GM18951 (cell line): ENCODE results near the gene OR6V1.

Source experiments
- POLR2A ChIP-seq: IDR thresholded peaks from 4 replicates; pipeline ENCODE4 v1.6.1; 2011; ENCODE audit warnings: mild to moderate bottlenecking; ENCODE audit not compliant: insufficient read length, insufficient read depth; ENCODE audit errors: extremely low read depth
- in situ Hi-C: fragments of 300-500 bp; cut with MboI; formaldehyde crosslinking; loops from one replicate; pipeline ENCODE4 v1.12.0; 2022; ENCODE audit warnings: low sequenced_read_pairs, mixed read lengths, inconsistent platforms; ENCODE audit not compliant: unreplicated experiment

OR6V1 gene, protein sequence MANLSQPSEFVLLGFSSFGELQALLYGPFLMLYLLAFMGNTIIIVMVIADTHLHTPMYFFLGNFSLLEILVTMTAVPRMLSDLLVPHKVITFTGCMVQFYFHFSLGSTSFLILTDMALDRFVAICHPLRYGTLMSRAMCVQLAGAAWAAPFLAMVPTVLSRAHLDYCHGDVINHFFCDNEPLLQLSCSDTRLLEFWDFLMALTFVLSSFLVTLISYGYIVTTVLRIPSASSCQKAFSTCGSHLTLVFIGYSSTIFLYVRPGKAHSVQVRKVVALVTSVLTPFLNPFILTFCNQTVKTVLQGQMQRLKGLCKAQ

GRCh38 chr7:143052041-143052440 is at the start of gene OR6V1:
TSS of gene OR6V1 (plus strand) at chr7:143052341. CDS start at chr7:143052341, 0 bp downstream.
- no peak for TF ChIP-seq POLR2A
- in situ Hi-C loops = no loop called here

GRCh38 chr7:143002898-143003297 is 49.2 kb upstream of the OR6V1 start:
- in situ Hi-C loops = loop anchor here (10.0 kb wide), 1 partner anchor 128 kb away; no protein-coding TSS in a partner anchor
- no peak for TF ChIP-seq POLR2A

GRCh38 chr7:143003393-143004051 is 48.6 kb upstream of the OR6V1 start:
- no peak for TF ChIP-seq POLR2A
- in situ Hi-C loops = loop anchor here (10.0 kb wide), 1 partner anchor 129 kb away; no protein-coding TSS in a partner anchor

DNA sequence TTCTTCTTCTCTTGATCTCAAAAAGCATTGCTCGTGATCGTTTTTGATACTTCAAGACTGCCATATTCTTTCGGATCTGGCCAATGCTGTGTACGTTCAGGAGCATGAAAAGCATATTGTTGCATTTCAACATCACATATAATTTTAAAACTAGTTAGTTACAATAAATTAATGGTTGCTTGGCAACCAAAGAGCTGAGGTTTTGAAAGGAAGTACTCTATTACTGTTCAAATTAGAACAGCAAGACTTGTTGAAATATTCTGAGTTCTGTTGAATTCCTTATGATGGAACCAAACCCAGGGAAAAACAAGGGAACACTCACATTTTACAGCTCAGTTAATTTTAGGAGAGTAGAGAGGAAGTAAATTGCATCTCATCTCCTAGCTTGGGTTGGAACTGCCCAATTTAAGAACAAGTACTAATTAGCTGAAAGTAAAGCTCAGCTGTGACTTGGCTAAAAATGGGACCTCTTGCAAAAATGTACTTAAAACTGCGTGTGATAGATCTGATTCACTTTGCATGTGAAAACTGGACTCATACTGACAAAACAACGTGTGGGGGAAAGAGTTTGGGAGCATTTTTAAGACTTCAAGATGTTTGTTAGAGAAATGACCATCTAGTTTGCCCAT is 46.4 kb upstream of the OR6V1 start:
- in situ Hi-C loops = loop anchor here (5.0 to 10.0 kb wide), 2 partner anchors 131 to 212 kb away; no protein-coding TSS in a partner anchor

DNA sequence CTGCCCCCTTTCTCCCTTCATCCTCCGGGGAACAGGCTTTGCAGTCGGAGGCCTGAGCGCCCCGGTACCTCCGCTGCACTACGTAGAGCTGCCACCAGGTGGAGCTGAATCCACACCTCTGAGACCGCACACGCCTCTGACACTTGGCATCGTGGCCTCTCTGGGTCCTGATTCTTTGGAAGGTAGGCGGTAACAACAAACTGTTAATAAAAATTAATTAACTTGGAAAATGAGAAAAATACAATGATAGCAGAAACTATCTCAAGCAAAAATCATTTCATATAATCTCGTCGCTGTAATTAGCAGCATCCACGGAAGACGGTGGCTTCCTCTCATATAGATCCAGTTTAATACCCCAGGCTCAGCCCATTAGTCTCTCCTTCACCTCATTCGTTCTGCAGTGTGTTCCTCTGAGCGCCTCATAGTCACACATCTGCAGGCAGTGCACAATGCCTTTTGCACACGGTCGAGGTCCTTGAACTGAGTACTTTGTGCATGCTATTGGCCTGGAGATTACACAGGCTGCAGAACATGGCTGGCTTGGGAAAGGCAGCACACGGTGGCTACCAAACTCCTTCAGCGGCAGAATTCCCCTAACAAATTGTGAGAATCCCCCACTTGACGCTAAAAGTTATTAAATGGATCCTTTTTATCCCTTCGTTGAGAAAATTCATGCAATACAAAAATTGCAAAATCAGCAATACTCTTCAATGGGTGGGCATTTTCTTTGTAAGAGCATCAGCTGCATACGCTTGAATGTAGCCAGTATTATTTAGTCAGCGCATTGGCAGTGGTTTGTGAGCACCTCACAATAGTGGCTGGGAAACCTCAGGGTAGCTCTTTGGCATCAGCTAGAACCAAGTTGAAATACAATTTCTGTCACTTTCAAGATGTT is 43.9 kb upstream of the OR6V1 start:
- TF ChIP-seq POLR2A = no peak
- in situ Hi-C loops = loop anchor here (5.0 to 10.0 kb wide), 2 partner anchors 133 to 209 kb away; no protein-coding TSS in a partner anchor

More for the DNA sequence above, 46.4 kb upstream of the OR6V1 start:
- no peak for TF ChIP-seq POLR2A

DNA sequence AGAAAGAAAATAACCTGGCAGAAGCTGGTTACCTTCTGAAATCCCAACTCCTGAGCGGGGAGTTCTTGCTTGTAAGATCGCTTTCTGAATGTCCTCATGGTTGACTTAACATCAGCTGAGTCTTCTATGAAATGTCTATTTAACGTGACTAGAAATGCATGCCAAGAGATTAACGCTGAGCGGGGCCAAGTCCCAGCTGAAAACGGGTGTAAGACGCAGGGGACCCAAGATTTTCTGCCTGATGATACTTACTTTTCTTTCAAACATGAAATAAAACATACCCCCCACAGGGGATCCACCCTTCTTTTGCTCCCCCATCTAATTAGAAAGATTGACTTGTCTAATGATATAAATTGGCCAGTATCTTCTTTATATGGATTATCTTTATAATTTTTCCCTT is 40.1 kb upstream of the OR6V1 start:
- in situ Hi-C loops = no loop called here
- TF ChIP-seq POLR2A = no peak

GRCh38 chr7:143012409-143012808 is 39.7 kb upstream of the OR6V1 start:
- no peak for TF ChIP-seq POLR2A
- in situ Hi-C loops = no loop called here

GRCh38 chr7:143013473-143013872 is 38.7 kb upstream of the OR6V1 start:
- no peak for TF ChIP-seq POLR2A
- in situ Hi-C loops = no loop called here

- in situ Hi-C loops = no loop called here
- TF ChIP-seq POLR2A = no peak
Measured at GRCh38 chr7:143013893-143014292, 38.2 kb upstream of the OR6V1 start.

GRCh38 chr7:143015084-143015483 is 37.1 kb upstream of the OR6V1 start:
- TF ChIP-seq POLR2A = no peak
- in situ Hi-C loops = no loop called here

- no peak for TF ChIP-seq POLR2A
- in situ Hi-C loops = no loop called here
Measured at GRCh38 chr7:143015926-143016490, 36.1 kb upstream of the OR6V1 start.

- in situ Hi-C loops = no loop called here
Measured at GRCh38 chr7:143016996-143017395, 35.1 kb upstream of the OR6V1 start.

More at GRCh38 chr7:143016996-143017395, 35.1 kb upstream of the OR6V1 start:
- no peak for TF ChIP-seq POLR2A
